Activated naive CD4-positive, alpha-beta T cell treated with Interleukin-2 at 50 U/mL for 16 hours (primary cell): ENCODE results near the gene MYL9.

Source experiments
- DNase-seq: peaks from one replicate; pipeline ENCODE4 v3.0.0-alpha.2; 2020

MYL9 gene

GRCh38 chr20:36527331-36528125 is 13.8 kb upstream of the MYL9 start:
- DNase-seq = no peak

GRCh38 chr20:36528176-36528874 is 13.0 kb upstream of the MYL9 start:
- no peak for DNase-seq

- DNase-seq = no peak
Observed at GRCh38 chr20:36528875-36529417, 12.4 kb upstream of the MYL9 start.

GRCh38 chr20:36532388-36532787 is 8.9 kb upstream of the MYL9 start:
- no peak for DNase-seq

GRCh38 chr20:36532822-36533221 is 8.5 kb upstream of the MYL9 start:
- no peak for DNase-seq

DNA sequence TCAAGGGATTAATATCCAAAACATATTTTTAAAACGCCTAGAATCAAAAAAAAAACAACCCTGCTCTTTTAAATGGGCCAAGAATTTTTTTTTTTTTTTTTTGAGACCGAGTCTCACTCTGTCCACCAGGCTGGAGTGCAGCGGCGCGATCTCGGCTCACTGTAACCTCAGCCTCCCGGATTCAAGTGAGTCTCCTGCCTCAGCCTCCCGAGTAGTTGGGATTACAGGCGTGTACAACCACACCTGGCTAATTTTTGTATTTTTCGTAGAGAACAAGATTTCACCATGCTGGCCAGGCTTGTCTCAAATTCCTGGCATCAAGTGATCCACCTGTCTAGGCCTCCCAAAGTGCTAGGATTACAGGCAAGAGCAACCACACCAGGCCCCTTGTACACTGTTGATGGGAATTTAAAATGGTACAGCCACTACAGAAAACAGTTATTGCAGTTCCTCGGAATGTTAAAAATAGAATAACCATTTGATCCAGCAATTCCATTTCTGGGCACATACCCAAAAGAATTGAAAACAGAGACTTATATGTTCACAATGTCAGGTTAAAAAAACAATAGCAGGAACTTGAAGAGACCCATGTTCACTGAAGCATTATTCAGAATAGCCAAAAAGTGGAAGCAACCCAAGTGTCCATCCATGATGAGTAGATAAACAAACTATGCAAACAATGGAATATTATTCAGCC is 3.1 kb upstream of the MYL9 start:
- DNase-seq = no peak

- DNase-seq = no peak
Observed at GRCh38 chr20:36540551-36541211, 638 bp upstream of the MYL9 start.

DNA sequence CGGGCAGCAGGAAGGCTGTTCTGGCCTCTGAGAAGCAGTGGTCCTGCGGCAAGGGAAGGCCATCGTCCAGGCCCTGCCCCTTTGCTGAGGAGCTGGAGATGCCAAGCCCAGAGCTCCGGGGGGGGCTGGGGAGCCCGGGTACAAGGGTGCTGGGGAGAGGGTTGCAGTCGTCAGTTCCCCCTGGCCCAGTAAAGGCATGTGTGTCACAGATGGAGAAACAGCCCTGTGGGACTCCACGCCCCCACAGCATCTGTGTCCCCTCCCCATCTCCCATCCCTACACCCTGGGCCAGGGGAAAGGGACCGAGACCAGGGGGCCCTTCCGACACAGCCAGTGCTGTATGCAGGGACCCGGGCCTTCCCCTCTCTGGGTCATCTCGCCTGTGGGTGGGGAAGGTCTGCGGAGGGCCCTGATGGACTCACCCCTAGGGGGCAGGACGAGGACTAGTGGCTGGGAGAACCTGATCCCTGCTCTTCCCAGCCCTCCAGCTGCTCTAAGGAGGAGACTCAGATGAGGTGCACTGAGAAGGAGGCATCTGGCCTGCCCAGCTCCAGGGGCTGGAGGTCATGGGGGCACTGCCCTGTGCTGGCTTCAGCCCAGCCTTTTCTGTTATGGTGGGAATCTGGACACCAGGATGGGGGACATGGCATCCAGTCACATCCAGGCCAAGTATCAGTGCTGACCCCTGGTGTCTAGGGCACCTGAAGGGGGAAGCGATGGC is 609 bp downstream of the MYL9 start:
- DNase-seq = no peak

GRCh38 chr20:36542516-36543183 is 1.3 kb downstream of the MYL9 start:
- DNase-seq = no peak

DNA sequence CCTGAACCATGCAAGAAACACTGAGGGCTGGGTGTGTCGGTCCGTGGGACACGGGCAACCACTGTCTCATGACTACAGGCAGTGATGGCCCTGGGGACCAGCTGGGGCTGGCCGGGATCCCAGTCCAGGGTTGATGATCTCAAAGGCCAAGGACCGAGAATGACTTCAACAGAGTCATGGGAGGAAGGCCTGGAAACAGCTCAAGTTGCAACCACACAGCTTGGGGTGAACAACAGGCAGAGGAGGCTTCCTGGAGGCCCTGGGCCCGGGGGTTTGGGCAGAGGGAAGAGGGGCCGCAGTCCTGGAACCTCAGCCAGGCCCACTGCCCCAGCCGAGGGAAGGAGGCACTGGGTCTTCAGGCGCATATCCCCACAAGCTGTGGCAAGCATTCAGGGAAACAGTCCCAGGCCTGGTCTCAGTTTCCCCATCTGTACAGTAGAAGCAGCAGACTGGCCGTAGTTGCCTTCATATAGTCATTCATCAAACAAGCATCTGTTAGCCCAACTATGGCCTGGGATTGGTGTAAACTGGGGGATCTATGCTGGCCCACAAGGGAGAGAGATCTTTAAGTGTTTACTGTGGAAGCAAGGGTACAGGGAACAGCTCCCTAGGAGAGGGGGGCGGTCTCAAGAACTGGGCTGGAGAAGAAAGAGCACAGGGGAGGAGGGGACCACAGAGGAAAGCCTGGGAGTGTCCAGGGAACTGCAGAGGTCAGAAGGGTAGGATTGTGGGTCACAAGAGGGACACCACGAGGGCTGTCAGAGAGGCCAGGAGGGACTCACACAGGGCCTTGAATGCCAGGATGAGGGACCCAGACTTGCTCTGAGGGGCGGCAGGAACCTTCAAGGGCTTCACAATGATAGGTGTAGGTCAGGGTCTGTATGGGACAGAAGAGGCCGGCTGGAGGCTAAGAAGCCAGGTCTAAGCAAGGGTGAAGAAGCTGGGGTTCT is 2.1 kb downstream of the MYL9 start:
- no peak for DNase-seq

DNA sequence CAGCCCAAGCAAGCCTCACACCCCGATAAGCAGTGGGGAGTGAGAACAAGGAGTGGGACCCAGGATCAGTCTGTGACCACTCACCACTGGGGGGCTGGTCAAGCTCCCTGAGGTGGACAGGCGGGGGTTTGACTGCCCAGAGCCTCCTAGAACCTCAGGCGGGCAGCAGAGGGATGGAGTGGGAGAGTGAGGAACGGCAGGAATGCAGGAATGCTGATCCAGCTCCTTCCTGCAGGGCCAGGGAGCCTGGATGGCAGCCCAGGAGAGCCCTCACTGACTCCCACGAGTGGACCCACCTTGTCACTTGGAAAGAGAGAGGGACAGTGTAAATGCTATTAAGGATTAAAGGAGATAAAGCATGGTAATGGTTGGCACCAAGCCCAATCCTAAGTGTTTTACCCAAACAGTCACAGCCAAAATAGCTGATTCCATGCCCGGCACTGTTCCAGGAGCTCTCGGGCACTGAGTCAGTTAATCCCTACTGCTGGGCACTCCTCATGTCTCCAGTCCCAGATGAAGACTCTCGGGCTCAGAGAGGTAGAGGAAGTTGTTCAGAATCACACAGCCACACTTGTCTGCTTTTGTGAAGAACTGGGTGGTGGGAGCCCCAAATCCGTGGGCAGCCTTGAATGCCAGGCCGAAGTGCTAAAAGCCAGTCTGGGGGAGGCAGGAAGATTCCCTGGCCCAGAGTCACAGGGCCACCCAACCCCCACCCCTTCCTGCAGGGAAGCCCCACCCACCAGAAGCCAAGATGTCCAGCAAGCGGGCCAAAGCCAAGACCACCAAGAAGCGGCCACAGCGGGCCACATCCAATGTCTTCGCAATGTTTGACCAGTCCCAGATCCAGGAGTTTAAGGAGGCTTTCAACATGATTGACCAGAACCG is 3.1 kb downstream of the MYL9 start:
- no peak for DNase-seq

DNA sequence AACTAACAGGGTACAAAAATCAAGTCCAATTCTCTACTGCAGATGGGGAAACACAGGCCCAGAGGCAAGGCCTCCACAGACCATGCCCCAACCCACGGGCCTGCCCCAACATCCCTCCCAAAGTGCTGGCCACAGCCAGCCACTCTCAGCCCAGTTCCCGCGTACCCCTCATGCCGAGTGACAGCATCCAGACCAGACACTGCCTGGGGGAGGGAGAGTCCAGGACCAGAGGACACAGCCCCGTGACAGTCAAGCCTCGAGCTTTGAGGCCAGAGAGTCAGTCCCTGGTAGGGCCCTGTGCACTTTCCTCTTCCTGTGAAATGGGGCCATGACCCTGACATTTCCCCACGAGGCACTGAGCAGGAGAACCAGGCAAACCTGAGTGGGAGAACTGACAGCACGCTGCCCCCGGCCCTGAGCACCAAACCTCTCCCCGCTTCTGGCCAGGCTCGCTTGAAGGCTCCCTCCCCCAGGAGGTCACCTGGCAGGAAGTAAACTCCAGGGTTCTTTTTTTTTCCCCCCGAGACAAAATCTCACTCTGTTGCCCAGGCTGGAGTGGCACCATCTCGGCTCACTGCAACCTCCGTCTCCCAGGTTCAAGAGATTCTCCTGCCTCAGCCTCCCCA is 4.9 kb downstream of the MYL9 start:
- DNase-seq = no peak

DNA sequence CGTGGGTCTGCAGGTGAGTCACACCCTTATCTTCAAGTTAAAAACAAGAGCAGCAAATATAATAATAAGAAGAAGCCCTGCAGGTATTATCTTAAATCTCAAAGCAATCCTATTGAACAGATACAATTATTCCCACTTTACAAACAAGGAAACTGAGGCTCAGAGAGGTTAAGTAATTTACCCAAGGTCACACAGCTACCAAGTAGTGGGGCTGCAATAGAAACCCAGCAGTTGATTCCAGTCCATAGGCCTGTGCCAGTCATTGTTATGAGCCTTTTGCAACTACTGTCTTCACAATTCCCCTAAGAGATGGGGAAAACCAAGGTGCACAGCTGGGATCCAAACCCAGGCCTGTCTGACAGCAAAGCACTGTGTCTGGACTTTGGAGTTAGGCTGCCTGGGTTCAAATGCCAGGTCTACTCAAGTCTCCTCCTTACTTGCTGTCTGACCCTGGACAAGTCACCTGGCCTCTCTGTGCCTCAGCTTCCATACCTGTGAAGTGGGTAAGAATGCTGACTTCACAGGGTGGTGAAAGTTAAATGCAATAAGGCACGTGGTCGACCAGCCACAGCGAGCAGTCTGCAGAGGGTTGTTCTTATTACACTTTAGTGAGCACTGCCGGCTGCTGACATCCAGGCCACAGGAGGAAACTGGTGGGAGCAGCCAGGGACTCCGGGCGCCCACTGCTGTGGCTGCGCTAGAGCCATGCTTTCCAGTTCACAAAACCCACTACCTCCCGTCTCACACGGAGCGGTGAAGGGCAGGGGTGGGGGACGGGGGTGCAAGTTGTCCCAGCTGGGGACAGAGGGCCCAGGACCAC is 6.1 kb downstream of the MYL9 start:
- DNase-seq = no peak

DNA sequence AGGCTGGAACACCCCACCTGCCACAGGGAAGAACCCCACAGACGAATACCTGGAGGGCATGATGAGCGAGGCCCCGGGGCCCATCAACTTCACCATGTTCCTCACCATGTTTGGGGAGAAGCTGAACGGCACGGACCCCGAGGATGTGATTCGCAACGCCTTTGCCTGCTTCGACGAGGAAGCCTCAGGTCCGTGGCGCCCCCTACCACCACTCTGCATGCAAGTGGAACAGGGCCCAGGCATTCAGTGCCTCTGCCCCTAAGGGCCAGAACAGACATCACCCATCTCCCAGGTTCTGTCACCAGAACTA is 6.6 kb downstream of the MYL9 start:
- no peak for DNase-seq

GRCh38 chr20:36548704-36549627 is 7.6 kb downstream of the MYL9 start:
- no peak for DNase-seq

GRCh38 chr20:36549628-36549941 is 8.3 kb downstream of the MYL9 start:
- no peak for DNase-seq
